NCI-H82 treated with DMSO at 0.1 percent for 48 hours (cell line): ENCODE measurements around the gene HDAC4.

Source experiments
- DNase-seq: peaks from one replicate; lab custom pipeline; 2025; ENCODE audit not compliant: unreplicated experiment; lab: John Stamatoyannopoulos, UW

HDAC4 gene

GRCh38 chr2:239008004-239008403 is 392.8 kb downstream of the HDAC4 start:
- DNase-seq, result no peak

GRCh38 chr2:239006622-239007285 is 394.1 kb downstream of the HDAC4 start:
- DNase-seq, result no peak

DNA sequence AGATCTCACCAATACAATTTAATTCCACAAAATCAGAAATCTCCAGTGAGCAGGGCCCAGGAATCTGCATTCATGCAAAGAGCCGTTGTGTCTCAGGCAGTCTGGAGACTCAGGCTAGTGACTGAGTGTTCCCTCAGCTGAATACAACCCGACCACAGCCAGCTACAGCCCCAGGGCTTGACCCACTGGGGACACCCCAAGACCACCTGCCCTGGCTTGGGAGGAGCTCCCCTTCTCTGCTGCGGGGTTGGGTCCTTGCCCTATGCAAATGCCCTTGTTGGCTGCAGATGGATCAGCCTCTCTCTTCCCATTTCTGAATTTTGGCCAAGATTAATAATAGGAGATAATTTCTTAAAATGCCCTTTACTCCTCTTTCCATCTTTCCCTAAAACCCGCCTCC is 395.2 kb downstream of the HDAC4 start:
- no peak for DNase-seq

DNA sequence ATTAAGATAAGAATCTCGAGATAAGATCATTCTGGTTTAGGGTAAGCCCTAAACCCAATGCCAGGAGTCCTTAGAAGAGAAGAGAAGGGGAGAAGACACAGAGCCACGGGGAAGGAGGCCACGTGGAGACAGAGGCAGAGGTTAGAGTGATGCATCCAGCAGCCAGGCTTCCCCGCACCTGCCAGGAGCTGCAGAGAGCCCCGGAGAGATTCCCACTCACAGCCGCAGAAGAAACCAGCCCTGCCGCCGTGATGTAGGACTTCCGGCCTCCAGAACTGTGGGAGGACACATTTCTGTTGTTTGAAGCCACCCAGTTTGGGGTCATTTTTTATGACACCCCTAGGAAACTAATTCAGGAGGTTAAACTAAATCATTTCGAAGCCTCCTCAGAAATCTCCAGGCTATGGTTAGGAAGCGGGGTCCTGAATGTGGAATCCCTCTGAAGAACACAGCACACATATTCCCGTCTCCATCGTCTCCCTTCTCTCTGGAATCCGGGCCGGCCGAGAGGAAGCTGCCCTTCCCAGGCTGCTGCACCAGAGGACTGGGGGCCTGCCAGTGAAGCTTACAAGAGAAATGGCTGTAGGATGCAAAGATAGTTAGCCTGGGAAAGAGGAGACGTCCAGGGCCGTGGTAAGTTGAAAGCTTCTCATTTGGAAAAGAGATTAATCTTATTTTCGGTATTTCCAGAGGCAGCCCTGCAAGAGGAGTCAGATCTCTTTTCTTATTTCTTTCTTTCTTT is 396.4 kb downstream of the HDAC4 start:
- no peak for DNase-seq

DNA sequence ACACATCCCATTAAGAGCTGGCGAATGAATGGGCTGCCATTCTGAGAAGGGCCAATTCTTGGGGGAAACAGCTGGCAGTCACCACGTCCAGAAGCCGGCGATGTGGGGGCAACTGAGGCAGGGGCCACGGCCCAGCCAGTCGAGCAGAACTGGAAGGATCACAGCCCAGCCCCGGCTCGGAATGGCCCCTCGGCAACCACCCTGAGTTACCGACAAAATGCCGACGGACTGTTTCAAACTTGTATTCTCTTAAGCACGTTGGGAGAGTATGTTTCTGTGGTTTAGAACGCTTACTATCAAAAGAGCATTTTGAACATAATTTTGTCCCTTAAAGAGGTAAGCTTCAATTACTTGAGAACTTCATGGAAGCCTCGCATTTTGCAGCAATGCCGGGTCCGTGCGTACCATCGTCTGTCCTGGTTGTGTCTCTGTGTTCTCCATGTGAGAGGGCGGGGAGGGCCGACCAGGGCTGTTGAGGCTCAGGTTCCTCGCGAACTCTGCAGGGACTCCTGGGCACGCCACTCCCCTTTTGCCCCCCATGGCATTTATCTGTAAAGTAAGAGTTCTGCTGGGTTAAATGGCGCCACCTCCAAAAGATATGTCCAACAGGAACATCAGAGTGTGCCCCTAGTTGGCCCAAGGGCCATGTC is 397.1 kb downstream of the HDAC4 start:
- no peak for DNase-seq

DNA sequence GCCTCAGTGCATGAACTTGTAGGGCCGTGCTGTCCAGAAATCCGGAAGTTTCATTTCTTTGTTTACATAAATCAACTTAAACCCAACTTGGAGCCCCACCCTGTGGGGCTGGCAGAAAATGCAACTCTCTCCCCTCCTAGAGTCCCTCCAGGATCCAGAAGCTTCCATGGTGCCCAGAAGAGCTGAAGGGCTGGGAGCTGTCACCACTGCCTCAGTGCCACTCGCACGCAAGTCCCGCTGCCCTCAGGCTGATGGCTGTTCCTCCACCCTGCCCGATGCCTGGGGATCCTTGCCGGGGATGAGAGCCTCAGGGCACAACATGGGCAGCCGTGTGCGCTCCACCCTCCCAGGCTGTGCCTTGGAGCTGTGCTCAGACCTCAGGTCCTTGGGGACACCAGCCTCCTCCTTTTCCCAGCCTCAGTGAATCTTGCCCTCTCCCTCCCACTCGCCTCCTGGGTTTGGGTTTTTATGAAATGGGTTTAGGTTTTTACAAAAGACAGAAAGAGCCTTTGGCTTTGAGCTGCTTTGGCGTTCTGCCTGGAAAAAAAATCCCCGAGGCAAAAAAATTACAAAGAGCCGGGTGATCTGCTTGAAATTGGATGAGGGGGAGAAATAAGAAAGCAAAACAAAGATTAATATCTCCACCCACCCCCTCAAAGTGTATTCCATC is 397.7 kb downstream of the HDAC4 start:
- no peak for DNase-seq

DNA sequence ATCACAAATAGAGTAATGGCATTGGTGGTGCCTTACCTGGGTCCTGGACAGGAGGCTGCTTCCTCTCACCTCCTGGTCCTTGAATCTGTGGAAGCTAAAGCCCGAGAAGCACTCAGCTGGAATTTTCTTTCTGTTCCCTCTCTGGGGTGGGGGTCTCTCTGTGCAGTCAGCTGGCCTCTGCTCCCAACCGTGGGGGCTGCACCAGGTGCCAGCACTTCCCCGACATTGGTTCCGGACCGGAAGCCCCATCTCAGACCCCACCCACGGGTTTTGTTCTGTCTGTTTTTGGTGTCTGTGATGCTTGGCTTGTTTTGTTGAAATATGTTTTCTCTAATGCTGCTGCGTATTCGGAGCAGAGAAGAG is 398.2 kb downstream of the HDAC4 start:
- no peak for DNase-seq

GRCh38 chr2:239001794-239002193 is 399.0 kb downstream of the HDAC4 start:
- no peak for DNase-seq

DNA sequence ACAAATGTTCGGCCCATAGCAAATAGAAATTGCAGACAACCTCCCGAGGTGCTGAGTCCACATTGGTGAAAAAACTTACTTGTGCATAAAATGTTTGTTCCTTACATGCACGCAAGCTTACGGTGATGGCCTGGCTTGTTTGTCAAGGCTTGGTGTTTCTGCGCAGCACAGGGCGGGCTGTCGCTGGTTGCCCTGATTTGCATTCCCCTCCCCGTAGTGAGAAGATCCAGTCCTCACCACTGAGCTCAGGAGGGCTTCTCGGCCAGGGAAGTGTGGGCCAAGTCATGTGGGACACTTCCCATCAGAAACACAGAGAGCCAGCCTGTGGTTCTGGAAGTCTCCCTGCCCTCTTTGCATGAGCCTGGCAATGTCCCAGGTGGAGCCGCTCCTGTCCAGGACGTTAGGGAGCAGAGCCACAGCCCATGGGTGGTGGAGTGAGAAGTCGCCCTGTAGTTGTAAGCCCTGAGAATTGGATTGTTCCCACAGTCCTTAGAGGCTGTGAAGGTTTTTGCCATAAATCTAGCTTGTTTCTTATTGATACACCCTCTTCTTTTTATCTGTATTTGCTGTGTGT is 400.2 kb downstream of the HDAC4 start:
- no peak for DNase-seq

DNA sequence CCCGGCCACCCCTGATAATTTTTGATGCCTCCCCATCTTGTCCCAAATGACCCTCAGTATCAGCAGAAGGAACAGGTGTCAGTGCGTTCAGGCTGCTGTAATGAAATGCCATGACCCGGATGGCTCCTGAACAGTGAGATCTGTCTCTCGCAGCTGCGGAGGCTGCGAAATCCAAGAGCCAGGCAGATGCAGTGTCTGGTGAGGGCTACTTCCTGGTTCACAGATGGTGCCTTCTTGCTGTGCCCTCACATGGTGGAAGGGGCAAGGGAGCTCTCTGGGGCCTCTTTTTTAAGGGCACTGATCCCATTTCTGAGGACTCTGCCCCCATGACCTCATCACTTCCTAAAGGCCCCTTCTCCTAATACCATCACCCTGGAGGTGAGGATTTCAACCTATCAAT is 400.7 kb downstream of the HDAC4 start:
- DNase-seq, result no peak

- no peak for DNase-seq
Observed at GRCh38 chr2:238999291-238999741, 401.5 kb downstream of the HDAC4 start.

GRCh38 chr2:238998801-238999200 is 402.0 kb downstream of the HDAC4 start:
- DNase-seq, result no peak
